Smooth muscle cell (in vitro differentiated cells): ENCODE data around the gene VSX2. TPM values are rescaled to one million over a fixed set of nuclear protein-coding genes. Genes with fewer than 3 reads are reported as not detected.

ENCODE experiments used
- DNase-seq: peaks from one replicate; lab custom pipeline; 2025; ENCODE audit not compliant: unreplicated experiment; lab: John Stamatoyannopoulos, UW
- H2AFZ ChIP-seq: fragments of 200-600 bp; sonication (generic); 2 replicates; pipeline ENCODE4 v1.6.0; 2016; ENCODE audit warnings: antibody characterized with exemption, low read depth, mild to moderate bottlenecking
- H3F3A ChIP-seq: fragments of 200-600 bp; sonication (generic); 2 replicates; pipeline ENCODE4 v1.6.0; 2017; ENCODE audit warnings: antibody characterized with exemption, low read depth
- H3K27ac ChIP-seq: fragments of 200-600 bp; sonication (generic); 2 replicates; pipeline ENCODE4 v1.5.1; 2016; ENCODE audit warnings: low read depth, mild to moderate bottlenecking
- H3K27me3 ChIP-seq: fragments of 200-600 bp; sonication (generic); 2 replicates; pipeline ENCODE4 v1.6.1; 2016; ENCODE audit warnings: low read depth, mild to moderate bottlenecking
- H3K36me3 ChIP-seq: fragments of 200-600 bp; sonication (generic); 2 replicates; pipeline ENCODE4 v1.5.1; 2016; ENCODE audit warnings: low read depth
- H3K4me1 ChIP-seq: fragments of 200-600 bp; sonication (generic); 2 replicates; pipeline ENCODE4 v1.5.1; 2016; ENCODE audit warnings: low read depth
- H3K4me2 ChIP-seq: fragments of 200-600 bp; sonication (generic); 2 replicates; pipeline ENCODE4 v1.6.0; 2016; ENCODE audit warnings: mild to moderate bottlenecking
- H3K4me3 ChIP-seq: fragments of 200-600 bp; sonication (generic); 2 replicates; pipeline ENCODE4 v1.5.1; 2016; ENCODE audit warnings: mild to moderate bottlenecking
- H3K79me2 ChIP-seq: fragments of 200-600 bp; sonication (generic); 2 replicates; pipeline ENCODE4 v1.6.0; 2016; ENCODE audit warnings: low read depth, mild to moderate bottlenecking
- H3K9ac ChIP-seq: fragments of 200-600 bp; sonication (generic); 2 replicates; pipeline ENCODE4 v1.6.0; 2016; ENCODE audit warnings: low read depth
- H3K9me3 ChIP-seq: fragments of 200-600 bp; sonication (generic); replicated peaks from 2 replicates; pipeline ENCODE4 v1.5.1; 2016; ENCODE audit warnings: low read depth
- H4K20me1 ChIP-seq: fragments of 200-600 bp; sonication (generic); 2 replicates; pipeline ENCODE4 v1.6.0; 2016; ENCODE audit warnings: low read depth
- CTCF ChIP-seq: fragments of 200-600 bp; sonication (generic); IDR thresholded peaks from 2 replicates; pipeline ENCODE4 v1.5.1; 2017; ENCODE audit warnings: borderline replicate concordance, mild to moderate bottlenecking, antibody characterized with exemption; ENCODE audit not compliant: insufficient read depth, poor library complexity, severe bottlenecking
- WGBS: methylation state at CpG from one replicate; pipeline ENCODE4 v1.1.7; 2016; ENCODE audit warnings: low lambda C conversion rate; 5-methylcytosine and 5-hydroxymethylcytosine counted together
- polyA plus RNA-seq: library from polyadenylated mRNA; unstranded; fragments of >200 nt; fragmentation: Nextera tagmentation; extraction: Ambion mirVana; gene quantifications from 2 replicates; pipeline ENCODE4 v1.2.1, GENCODE V29; 2016
- total RNA-seq: library from RNA; depleted of rRNA; stranded (reverse); fragments of >200 nt; gene quantifications from 2 replicates; pipeline ENCODE4 v1.2.3, GENCODE V29; 2014

The VSX2 gene
- total and polyA plus RNA-seq, 2 experiments from 2014 or later = not detected

GRCh38 chr14:74271365-74271764 is 32.1 kb downstream of the VSX2 start:
- no peaks in the 10 kb centered on the region for H3K9me3 ChIP-seq
- no peaks in the 10 kb centered on the region for H3K79me2 ChIP-seq
- no peak for TF ChIP-seq CTCF
- H3K4me2 ChIP-seq = no peak overlapping the region
- no peaks in the 10 kb centered on the region for H3K36me3 ChIP-seq
- H3K4me1 ChIP-seq = no peaks in the 10 kb centered on the region
- H3K27ac ChIP-seq = no peak overlapping the region
- no peaks in the 10 kb centered on the region for H4K20me1 ChIP-seq
- no peak overlapping the region for H2AFZ ChIP-seq
- no peaks in the 10 kb centered on the region for H3K27me3 ChIP-seq
- H3F3A ChIP-seq = no peaks in the 10 kb centered on the region
- WGBS = 96% methylated on average over 1 of the region's 1 CpG
- H3K9ac ChIP-seq = no peak overlapping the region
- no peak overlapping the region for H3K4me3 ChIP-seq
- DNase-seq = no peak

GRCh38 chr14:74275241-74275841 is 36.1 kb downstream of the VSX2 start:
- Histone ChIP-seq H3F3A (no peaks in the 10 kb centered on the region), H4K20me1 (no peaks in the 10 kb centered on the region), H3K27me3 (no peaks in the 10 kb centered on the region), H3K36me3 (no peaks in the 10 kb centered on the region), H3K4me3 (no peak overlapping the region), H3K9ac (no peak overlapping the region), H3K79me2 (no peaks in the 10 kb centered on the region), H3K4me1 (no peaks in the 10 kb centered on the region), H2AFZ (no peak overlapping the region), H3K4me2 (peak overlapping the region; percentile 43), H3K9me3 (no peaks in the 10 kb centered on the region), H3K27ac (no peak overlapping the region)
- 47% methylated on average over 6 of the region's 6 CpGs for WGBS
- peak; percentile 7 for DNase-seq
- TF ChIP-seq CTCF = no peak

GRCh38 chr14:74278080-74278479 is 38.8 kb downstream of the VSX2 start:
- H2AFZ ChIP-seq = no peak overlapping the region
- no peak overlapping the region for H3K27ac ChIP-seq
- H3K9ac ChIP-seq = no peak overlapping the region
- no peaks in the 10 kb centered on the region for H4K20me1 ChIP-seq
- no peaks in the 10 kb centered on the region for H3K27me3 ChIP-seq
- H3K9me3 ChIP-seq = no peaks in the 10 kb centered on the region
- 100% methylated on average over 2 of the region's 2 CpGs for WGBS
- H3K4me1 ChIP-seq = no peaks in the 10 kb centered on the region
- H3K4me3 ChIP-seq = no peak overlapping the region
- no peak for TF ChIP-seq CTCF
- H3K79me2 ChIP-seq = no peaks in the 10 kb centered on the region
- H3F3A ChIP-seq = no peaks in the 10 kb centered on the region
- H3K36me3 ChIP-seq = no peaks in the 10 kb centered on the region
- no peak for DNase-seq
- H3K4me2 ChIP-seq = no peak overlapping the region

GRCh38 chr14:74281069-74281468 is 41.8 kb downstream of the VSX2 start:
- Histone ChIP-seq H3K4me3 (no peak overlapping the region), H3K9me3 (no peaks in the 10 kb centered on the region), H3K9ac (no peak overlapping the region), H3K4me2 (no peak overlapping the region), H3K4me1 (no peaks in the 10 kb centered on the region), H3K79me2 (no peaks in the 10 kb centered on the region), H3K27me3 (no peaks in the 10 kb centered on the region), H3F3A (no peaks in the 10 kb centered on the region), H4K20me1 (no peaks in the 10 kb centered on the region), H3K36me3 (no peaks in the 10 kb centered on the region), H3K27ac (no peak overlapping the region), H2AFZ (no peak overlapping the region)
- TF ChIP-seq CTCF = no peak
- DNase-seq = no peak
- 97% methylated on average over 2 of the region's 2 CpGs for WGBS
